ENCODE data around the gene FCRL1.

Gene FCRL1

GRCh38 chr1:157799996-157800395 lies 19.9 kb downstream of the FCRL1 start:
- DNase-seq = peak; percentile 6

- peak; percentile 86 for DNase-seq
Measured at GRCh38 chr1:157798211-157798610, 21.7 kb downstream of the FCRL1 start.

- DNase-seq = no peak
Measured at GRCh38 chr1:157785248-157785647, 34.7 kb downstream of the FCRL1 start.

- DNase-seq = no peak
Measured at GRCh38 chr1:157784801-157785200, 35.1 kb downstream of the FCRL1 start.

GRCh38 chr1:157782931-157783330 lies 37.0 kb downstream of the FCRL1 start:
- no peak for DNase-seq

- DNase-seq = peak; percentile 69
Measured at GRCh38 chr1:157781048-157781447, 38.9 kb downstream of the FCRL1 start.

GRCh38 chr1:157776971-157777391 lies 42.9 kb downstream of the FCRL1 start, which contains the start of gene FCRL2:
Gene FCRL2 (minus strand): TSS chr1:157777132. CDS start chr1:157777073, 59 bp downstream.
- peak; percentile 57 for DNase-seq

GRCh38 chr1:157775101-157775870 lies 44.6 kb downstream of the FCRL1 start:
- DNase-seq = peak; percentile 71

GRCh38 chr1:157774412-157774811 lies 45.5 kb downstream of the FCRL1 start:
- DNase-seq = peak; percentile 5

- peak; percentile 73 for DNase-seq
Measured at GRCh38 chr1:157773493-157774350, 46.2 kb downstream of the FCRL1 start.

- no peak for DNase-seq
Measured at GRCh38 chr1:157771661-157772425, 48.1 kb downstream of the FCRL1 start.

- DNase-seq = peak; percentile 55
Measured at GRCh38 chr1:157770442-157771043, 49.4 kb downstream of the FCRL1 start.

- no peak for DNase-seq
Measured at GRCh38 chr1:157766792-157767191, 53.1 kb downstream of the FCRL1 start.

- DNase-seq = no peak
Measured at GRCh38 chr1:157758018-157758417, 61.9 kb downstream of the FCRL1 start.

- DNase-seq = no peak
Measured at GRCh38 chr1:157753611-157754010, 66.3 kb downstream of the FCRL1 start.

- no peak for DNase-seq
Measured at GRCh38 chr1:157751283-157751682, 68.6 kb downstream of the FCRL1 start.

- no peak for DNase-seq
Measured at GRCh38 chr1:157748262-157748817, 71.6 kb downstream of the FCRL1 start.
